ENCODE results near the gene TRUB1.

- no peak for TF ChIP-seq EZH2 (IDR thresholded peaks at IDR 0.05; ENCODE audit: borderline replicate concordance, low read depth, low read length, severe bottlenecking)
- TF ChIP-seq CTCF (IDR thresholded peaks at IDR 0.05; ENCODE audit: borderline replicate concordance, extremely low read depth, low read length, poor library complexity, severe bottlenecking), result no peak
Measured at GRCh38 chr10:114930320-114930719, 7.7 kb upstream of the TRUB1 start.

All from DND-41 (cell line).